Jurkat, Clone E6-1 (cell line): ENCODE measurements around the gene NKAIN4.

Experiments used
- DNase-seq: peaks from one replicate; pipeline ENCODE4 v3.0.0-alpha.2; 2011; ENCODE audit warnings: low read depth, low spot score
- H3K4me3 ChIP-seq: 2 replicates; pipeline ENCODE4 v1.5.1; 2011; ENCODE audit warnings: mild to moderate bottlenecking, low read length, control low read depth, moderate library complexity

Gene NKAIN4

DNA sequence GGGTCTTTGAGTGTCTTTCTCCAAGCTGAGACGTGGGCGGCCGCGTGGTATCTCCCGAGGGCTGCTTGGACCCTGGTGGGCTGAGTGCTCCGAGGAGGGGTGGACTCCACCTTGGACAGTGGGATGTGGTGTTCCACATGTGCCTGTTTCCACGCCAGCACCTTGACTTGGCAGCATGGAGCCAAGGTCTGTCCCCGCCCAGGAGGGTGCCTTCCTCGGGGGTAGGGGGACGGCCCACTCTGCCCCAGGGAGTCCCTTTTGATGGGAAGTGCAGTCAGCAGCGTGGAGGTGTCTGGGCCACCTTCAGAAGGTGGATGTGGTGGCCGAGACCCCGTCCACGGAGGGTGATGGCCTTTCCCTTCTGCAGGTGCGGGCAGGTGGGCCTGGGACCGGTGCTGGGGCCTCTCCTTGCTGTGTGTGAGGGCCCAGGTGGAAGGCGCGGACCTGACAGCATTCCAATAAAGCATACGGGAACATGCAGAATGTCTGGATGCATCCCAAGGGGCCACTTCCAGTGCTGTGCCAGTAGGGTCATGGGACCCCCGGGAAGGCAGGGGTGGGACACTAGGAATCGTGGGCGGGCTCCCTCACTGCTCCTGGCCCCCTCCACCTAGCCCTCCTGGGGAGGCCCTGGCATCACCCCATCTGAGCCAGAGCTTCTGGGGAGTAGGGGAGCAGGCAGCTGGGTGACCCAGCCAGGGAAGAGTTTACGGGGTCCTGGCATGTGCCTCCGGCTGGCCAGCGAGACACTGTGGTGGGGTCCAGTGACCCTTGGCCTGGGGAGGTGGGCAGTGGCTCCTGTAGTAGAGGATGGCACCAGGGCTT lies 35.3 kb upstream of the NKAIN4 start:
- H3K4me3 ChIP-seq: no peak overlapping the region
- no peak for DNase-seq

DNA sequence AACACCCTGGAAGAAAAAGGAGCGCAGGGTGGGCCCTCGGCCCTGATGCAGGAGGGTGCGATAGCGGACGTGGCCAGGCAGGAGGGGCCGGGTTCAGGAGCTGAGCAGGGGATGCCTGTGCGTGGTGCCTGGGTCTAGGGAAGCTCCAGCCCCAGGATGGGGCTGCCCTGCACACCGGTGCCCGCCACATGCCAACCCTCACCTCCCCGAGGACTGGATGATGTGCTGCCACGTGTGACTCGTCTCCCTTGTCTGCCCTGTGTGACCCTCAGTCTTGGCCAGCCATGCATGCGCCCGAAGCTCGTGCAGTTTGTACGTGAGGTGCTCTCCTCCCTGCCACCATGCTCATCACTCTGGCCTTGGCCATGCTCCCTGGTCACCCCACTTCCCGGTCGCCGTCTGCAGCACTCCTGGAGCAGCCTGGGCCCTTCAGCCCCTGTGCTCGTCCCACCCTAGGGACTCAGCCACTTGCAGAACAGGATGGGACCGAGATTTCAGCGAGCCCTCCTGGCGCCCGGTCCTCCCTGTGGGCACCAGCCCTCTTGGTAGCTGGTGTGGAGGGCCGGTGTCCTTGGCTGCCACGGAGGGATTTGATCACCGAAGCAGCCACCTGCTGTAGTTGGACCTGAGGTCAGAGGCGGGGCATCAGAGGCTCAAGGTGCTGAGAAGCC lies 34.5 kb upstream of the NKAIN4 start:
- DNase-seq: no peak
- H3K4me3 ChIP-seq: no peak overlapping the region

DNA sequence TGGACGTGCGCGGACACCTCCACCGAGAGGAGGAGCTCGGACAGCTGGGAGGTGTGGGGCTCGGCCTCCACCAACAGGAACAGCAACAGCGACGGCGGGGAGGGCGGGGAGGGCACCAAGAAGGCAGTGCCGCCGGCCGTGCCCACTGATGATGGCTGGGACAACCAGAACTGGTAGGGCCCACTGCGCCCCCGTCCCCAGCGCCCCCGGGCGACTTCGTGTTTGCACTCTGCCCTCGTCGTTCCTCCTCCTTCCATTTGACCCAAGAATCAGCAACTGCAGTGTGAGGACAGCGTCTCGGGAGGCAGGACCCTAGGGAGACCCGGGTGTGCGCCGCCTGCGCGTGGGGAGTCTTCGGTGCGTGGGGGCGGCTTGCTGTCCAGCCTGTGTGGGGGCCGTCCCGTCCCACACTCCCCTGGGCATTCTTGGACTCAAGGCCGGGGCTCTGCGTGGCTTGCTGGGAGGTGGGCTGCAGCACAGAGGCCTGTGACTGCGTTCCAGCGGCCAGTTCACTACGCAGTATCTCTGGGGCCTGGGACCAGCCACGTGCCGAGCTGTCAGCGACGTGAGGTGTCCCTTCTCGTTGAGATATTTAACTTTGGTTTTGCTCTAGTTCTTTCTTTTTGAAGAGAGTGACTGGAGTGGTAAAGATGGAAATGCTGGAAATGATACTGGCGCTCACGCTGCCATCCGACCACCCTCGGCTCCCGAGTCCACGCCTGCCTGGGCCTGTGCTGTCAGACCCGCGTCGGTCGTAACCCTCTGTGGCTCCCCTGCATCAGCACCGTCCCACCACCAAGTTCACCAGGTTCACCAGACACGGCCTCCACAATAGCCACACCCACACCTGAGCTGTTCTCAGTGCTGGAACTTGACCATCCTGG lies 33.7 kb upstream of the NKAIN4 start:
- no peak overlapping the region for H3K4me3 ChIP-seq
- no peak for DNase-seq

DNA sequence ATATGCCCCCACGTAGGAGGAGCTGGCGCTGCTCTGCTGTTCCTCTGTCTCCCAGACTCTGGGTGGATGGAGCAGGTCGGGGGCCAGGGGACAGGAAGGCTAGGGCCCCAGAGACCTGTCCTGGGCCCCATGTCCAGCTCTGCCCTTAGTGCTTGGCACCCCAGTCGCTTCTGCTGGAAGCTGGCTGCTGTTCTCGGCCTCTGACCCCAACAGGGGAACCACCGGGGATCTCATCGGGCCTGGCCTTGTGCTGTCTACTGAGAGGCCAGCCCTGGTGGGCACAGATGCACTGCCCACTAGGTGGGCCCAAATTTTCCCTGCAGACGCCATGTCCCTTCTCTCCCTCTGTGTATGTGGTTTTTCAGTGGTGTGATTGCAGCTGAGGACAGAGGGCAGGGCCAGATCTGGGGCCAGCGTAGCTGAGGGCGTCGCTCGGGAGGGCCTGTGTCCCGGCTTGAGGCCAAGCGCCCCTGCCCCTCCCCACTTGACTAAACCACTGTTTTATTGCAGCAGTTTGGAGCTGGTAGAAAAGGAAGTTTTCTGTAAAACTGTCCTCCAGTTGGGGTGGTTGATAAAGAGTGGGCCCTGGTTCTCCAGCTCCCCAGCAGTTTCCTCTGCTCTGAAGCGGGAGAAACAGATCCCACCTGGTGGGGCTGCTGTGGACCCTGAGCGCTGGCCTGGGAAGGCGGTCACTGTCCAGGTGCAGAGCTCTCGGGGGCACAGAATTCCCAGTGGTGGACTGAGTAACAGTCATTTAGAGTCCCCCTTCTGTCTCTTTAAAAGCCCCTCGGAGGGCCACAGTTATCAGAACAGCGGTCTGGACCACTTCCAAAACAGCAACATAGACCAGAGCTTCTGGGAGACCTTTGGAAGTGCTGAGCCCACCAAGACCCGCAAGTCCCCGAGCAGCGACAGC lies 32.8 kb upstream of the NKAIN4 start:
- H3K4me3 ChIP-seq: no peak overlapping the region
- DNase-seq: no peak

DNA sequence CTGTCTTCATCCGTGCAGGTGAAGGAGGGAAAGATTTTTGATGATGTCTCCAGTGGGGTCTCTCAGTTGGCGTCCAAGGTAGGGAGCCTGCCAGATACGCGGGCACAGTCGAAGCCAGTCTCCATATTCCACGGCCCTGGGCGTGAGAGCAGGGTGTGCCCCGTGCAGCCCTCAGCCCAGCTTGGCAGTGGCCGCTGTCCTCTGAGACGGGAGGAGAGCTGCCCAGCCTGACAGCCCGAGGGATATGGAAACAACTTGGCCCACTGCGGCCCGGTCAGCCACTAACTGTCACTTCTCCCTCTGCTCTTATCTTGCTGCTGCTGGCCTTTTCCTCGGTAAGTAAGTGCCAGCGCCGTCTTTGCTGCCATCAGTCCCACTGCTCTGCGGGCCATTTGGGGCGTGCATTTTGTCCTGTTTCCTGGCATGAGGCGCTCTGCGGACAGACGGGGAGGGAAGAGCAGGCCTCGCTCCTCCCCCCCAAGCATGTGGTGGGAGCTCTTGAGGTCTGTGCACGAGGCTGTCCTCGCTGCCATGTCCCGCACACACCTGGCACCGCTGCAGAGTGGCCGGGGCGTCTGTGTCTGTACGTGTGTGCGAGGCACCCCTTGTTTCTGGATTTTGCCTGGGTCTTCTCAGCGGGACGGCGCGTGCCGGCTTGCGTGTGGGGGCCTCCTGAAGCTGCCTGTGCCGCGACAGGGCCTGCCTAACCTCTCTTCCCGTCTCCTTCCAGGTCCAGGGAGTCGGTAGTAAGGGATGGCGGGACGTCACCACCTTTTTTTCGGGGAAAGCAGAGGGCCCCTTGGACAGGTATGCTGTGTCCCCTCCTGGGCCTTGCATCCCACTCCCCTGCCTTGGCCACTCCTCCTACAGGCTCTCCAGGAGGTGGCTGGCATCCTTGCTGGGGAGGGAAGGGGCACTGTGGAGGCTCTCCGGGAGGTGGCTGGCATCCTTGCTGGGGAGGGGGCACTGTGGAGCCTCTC lies 31.7 kb upstream of the NKAIN4 start:
- DNase-seq: no peak
- H3K4me3 ChIP-seq: no peak overlapping the region

DNA sequence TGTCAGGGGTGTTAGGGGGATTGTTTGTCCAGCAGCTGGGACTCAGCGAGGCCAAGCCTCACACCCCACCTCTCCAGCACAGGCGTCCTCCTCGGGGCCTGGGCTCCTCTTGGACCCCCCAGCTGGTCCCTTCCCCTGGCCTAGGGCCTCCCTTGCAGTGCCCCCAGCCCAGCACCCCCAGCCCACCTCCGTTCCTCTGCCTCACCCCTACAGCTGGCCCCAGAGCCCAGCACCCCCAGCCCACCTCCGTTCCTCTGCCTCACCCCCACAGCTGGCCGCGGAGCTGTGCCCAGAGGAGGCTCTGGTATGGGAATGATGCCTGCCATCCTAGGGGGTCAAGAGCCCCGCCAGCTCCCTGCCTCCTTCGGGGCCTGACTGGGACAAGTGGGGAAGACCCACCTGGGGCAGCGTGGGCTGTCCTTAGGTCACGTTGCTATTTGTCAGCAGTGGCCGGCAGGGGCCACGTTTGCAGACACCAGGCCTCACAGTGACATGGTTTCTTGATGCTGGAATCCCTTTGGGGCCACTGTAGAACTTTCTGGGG lies 30.8 kb upstream of the NKAIN4 start:
- no peak for DNase-seq
- H3K4me3 ChIP-seq: peak overlapping the region; percentile 87

DNA sequence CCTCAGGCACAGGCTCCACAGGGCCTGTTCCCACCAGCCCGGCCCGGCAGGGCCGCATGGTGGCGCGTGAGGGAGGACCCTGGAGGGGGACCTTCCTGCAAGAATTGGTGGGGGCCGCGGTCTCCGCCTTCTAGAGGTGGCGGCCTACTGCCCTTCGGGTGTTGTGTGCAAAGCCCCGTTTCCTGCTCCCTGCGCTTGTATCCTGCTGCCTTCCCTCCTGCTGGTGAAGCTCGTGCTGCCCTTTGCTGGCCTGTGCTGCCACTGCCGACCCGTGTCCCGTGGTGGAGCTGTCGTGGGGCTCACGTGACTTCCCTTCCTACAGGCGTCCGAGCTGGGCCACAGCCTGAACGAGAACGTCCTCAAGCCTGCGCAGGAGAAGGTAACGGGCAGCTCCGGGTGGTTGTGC lies 30.3 kb upstream of the NKAIN4 start:
- peak; percentile 51 for DNase-seq
- H3K4me3 ChIP-seq: peak overlapping the region; percentile 87

DNA sequence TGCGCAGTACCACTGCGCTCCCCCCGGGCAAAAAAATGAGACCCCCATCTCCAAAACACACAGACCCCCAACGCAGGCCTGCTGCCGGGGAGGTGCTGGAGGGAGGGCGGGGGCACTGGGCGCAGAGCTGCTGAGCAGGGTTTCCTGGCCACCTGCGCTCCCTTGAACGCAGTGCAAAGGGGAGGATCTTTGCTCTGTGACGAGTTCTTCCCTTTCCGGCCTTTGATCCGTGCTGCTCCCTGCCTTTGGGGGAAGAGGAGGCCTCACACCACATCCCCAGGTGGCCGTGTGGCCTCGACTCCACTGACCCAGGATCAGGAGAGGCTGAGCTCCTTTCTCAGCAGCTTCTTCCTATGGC lies 29.8 kb upstream of the NKAIN4 start:
- H3K4me3 ChIP-seq: peak overlapping the region; percentile 87

DNA sequence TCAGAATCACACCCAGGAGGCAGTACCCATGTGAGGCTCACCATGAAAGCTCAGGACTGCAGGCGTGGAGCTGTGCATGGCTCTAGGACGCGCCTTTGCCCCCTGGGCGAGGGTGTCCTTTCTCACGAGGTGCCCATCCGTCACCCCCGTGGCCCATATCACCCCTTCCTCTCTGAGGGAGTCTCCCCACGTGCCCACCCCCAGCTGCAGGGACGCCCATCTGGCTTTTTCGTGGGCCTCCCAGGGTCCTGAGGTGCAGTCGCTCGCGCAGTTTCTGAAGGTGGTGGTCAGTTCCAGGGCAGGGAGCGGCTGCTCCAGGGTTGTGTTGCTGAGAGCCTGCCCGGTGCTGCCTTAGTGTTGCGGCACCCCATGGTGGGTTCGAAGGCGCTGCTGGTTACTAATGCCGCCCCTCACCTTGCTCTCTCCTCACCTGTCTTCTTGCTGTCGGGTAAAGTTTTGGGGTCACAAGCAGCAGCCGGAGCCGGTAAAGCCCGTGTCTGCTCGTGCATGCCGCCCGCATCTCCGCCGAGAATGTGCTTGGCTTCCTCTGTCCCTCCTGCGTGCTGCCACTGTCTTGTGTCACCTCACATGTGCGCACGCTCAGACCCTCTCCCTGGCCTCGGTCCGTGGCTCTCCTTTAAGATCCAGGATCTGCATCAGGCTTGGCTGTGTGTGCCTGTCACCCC lies 29.3 kb upstream of the NKAIN4 start:
- no peak for DNase-seq
- peak overlapping the region; percentile 87 for H3K4me3 ChIP-seq

More for the DNA sequence above, 29.8 kb upstream of the NKAIN4 start:
- peak; percentile 94 for DNase-seq

DNA sequence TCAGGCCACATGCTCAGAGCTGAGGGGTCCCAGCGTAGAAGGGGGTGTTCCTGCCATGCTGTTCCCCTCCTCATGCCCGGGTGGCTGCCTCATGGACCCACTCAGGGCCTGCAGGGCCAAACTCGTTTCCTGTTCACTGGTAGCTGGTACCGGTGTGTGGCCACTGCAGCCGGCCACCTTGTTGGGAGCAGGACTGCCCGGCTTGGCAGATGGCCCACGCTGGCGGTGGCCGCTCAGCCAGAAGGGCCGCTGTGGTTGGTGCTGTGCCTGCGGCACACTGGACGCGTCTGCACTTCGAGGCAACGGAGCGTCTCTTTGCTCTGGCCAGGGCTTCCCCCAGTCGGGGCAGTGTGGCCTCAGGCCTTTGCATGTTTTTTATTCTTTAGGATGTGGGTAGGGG lies 28.7 kb upstream of the NKAIN4 start:
- no peak for DNase-seq

DNA sequence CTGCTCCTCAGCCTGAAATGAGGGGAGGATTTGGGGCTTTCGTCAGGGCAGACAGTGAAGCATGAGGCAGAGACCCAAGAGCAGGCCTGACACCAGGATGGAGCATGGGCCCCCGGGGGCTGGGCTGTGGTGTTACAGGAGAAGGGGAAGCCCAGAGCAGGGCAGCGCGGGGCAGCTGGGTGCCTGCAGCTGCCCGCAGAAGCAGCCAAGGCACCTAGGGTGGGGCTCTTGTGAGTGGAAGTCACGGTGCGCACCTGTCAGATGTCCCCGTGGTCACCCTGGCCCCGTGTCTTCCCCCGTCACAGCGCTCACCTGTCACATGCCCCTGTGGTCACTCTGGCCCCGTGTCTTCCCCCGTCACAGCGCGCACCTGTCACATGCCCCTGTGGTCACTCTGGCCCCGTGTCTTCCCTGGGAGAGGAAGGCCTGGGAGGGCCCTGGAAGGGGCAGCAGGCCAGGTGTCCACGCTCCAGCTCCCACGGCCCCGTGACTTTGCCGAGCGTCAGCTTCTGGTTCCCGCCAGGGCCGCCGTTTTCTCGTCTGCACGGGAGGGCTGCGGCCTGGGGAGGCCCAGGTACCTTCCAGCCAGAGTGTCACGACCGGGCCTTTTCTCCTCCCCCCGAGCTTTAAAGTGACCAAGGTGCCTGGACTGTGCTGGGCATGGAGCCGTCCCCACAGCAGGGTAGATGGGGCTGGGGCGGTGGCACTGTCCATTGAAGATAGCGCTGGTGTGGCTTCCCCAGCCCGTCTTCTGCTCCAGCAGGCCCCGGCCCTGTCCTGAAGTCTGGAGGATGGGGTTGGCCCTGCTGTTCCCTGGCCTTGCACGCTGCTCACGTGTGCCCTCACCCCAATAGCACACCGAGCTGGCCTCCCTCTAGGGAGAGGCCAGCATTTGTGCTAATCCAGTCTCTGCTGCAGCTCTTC lies 27.7 kb upstream of the NKAIN4 start:
- H3K4me3 ChIP-seq: no peak overlapping the region
- DNase-seq: no peak

More for the DNA sequence above, 28.7 kb upstream of the NKAIN4 start:
- peak overlapping the region; percentile 87 for H3K4me3 ChIP-seq

DNA sequence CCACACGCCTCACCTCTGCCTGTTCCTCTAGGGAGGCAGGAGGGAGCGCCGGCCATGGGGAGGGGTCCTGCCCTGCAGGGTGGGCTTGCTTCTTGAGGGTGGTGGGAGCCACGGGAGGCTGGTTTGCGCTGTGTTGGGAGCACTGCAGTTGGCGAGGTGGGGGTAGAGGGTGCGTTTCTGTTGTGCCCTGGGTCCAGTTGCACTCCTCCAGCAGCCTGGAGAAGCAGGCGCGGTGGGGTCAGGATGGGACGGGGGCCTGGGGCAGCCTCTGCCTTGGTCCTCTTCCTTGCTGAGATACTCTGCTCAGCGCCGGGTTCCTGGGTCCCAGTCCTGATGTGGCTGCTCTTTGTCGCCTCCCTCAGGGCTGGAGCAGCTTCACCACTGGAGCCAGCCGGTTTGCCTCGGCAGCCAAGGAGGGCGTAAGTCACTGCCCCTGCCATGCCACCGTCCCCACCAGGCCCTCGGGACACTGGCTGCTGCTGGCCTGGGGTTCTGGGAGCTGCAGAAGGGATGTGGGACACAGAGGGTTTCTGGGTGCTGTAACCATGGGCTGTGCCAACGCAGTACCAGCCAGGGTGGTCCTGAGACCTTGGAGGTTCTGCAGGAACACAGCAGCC lies 26.8 kb upstream of the NKAIN4 start:
- no peak for DNase-seq
- no peak overlapping the region for H3K4me3 ChIP-seq

DNA sequence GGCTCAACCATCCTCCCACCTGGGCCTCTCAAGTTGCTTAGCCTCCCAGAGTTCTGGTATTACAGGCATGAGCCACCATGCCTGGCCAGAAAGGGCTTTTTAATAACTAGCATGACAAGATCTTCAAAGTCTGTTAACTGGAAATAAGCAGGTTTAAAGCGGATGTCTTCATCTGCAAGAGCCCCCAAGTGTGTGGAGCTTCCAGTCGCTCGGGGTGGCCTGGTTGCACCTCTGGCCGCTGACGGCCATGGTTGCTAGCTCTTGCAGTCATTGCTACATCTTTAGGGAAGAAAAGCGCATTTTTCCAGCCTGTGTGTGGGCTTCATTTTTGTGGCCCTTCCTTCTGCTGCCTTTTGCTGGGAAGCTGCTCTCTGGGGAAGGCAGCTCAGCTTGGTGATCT lies 26.1 kb upstream of the NKAIN4 start:
- DNase-seq: no peak
- no peak overlapping the region for H3K4me3 ChIP-seq

DNA sequence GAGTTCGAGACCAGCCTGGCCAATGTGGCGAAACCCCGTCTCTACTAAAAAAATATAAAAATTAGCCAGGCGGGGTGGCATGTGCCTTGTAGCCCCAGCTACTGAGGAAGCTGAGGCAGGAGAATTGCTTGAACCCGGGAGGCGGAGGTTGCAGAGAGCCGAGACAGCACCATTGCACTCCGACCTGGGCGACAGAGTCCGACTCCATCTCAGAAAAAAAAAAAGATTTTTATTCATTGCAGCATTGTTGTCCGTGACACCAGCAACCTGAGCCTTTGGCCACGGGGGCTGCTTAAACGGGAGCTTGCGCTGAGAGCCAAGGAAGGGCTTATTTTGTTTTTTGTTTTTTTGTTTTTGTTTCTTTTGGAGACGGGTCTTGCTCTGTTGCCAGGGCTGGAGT lies 25.7 kb upstream of the NKAIN4 start:
- no peak for DNase-seq
- no peak overlapping the region for H3K4me3 ChIP-seq

DNA sequence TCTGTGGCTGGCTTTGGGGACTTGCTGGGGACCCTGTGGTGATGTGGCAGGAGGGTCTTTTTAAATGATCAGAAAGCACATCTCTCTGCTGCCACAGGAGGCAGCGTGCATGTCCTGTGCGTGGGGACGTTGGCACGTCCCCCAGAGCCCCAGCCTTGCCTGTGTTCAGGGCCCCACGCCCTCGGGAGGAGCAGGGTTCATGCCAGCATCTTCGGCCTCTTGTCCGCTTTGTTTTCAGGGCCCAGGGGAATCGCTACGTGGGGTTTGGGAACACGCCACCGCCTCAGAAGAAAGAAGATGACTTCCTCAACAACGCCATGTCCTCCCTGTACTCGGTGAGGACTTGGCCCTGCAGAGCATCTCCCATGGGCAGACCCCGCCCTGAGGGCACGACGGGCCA lies 24.4 kb upstream of the NKAIN4 start:
- H3K4me3 ChIP-seq: no peak overlapping the region
- DNase-seq: no peak
